Measurements from ENCODE around the gene DERA. TPM values are rescaled to one million over a fixed set of nuclear protein-coding genes. Genes with fewer than 3 reads are reported as not detected.
"Not testable (repeated sequence)": the region's sequence is repeated elsewhere in the genome, so short reads cannot be mapped to it uniquely, and the experiment has no call there.

Gene DERA
- total RNA-seq, 1 experiment from 2014 or later, result 22.6 TPM

- POLR2A ChIA-PET, result no interaction called here
- ATAC-seq, result no peak
- Histone ChIP-seq H3K9me3 (ENCODE audit: control insufficient read depth, insufficient read depth, low read depth, low read length) (peaks cover 3% of the 10 kb centered on the region; the same call in 1 of the 2 replicates), H3K27me3 (ENCODE audit: control insufficient read depth, insufficient read depth, low read length) (no peaks in the 10 kb centered on the region), H3K4me1 (ENCODE audit: control insufficient read depth, insufficient read depth, low read length) (no peaks in the 10 kb centered on the region), H3K27ac (ENCODE audit: low read length) (no peak overlapping the region), H3K4me3 (ENCODE audit: low read depth in 2 of 2, low read length in 2 of 2) (no peak overlapping the region), H3K36me3 (ENCODE audit: control insufficient read depth, insufficient read depth, low read length) (no peaks in the 10 kb centered on the region)
- no TSS peak for BruUV-seq (replicated peaks)
- no peak for DNase-seq (ENCODE audit: low read depth, low spot score)
- CTCF ChIA-PET, result no interaction called here
- in situ Hi-C loops (cut with HindIII; ENCODE audit: low pct_unique_long_range_greater_than_20kb, low sequenced_read_pairs), result no loop called here
- no peak for TF ChIP-seq POLR2AphosphoS5 (IDR thresholded peaks at IDR 0.05; ENCODE audit: low read depth, low read length)
- no peak for TF ChIP-seq CTCF (IDR thresholded peaks at IDR 0.05)
- TF ChIP-seq, protein P1, sequence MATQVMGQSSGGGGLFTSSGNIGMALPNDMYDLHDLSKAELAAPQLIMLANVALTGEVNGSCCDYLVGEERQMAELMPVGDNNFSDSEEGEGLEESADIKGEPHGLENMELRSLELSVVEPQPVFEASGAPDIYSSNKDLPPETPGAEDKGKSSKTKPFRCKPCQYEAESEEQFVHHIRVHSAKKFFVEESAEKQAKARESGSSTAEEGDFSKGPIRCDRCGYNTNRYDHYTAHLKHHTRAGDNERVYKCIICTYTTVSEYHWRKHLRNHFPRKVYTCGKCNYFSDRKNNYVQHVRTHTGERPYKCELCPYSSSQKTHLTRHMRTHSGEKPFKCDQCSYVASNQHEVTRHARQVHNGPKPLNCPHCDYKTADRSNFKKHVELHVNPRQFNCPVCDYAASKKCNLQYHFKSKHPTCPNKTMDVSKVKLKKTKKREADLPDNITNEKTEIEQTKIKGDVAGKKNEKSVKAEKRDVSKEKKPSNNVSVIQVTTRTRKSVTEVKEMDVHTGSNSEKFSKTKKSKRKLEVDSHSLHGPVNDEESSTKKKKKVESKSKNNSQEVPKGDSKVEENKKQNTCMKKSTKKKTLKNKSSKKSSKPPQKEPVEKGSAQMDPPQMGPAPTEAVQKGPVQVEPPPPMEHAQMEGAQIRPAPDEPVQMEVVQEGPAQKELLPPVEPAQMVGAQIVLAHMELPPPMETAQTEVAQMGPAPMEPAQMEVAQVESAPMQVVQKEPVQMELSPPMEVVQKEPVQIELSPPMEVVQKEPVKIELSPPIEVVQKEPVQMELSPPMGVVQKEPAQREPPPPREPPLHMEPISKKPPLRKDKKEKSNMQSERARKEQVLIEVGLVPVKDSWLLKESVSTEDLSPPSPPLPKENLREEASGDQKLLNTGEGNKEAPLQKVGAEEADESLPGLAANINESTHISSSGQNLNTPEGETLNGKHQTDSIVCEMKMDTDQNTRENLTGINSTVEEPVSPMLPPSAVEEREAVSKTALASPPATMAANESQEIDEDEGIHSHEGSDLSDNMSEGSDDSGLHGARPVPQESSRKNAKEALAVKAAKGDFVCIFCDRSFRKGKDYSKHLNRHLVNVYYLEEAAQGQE (IDR thresholded peaks at IDR 0.05; ENCODE audit: insufficient read depth in 1 of 2, low read depth in 2 of 2, low read length in 1 of 2), result no peak
- no peak for TF ChIP-seq TCF7L2 (IDR thresholded peaks at IDR 0.05; ENCODE audit: low read depth, low read length)
- no peak for TF ChIP-seq SIN3A (IDR thresholded peaks at IDR 0.05; ENCODE audit: borderline replicate concordance, insufficient read depth, low read depth, low read length)
- intact Hi-C loops (cut with micrococcal nuclease; ENCODE audit: unreplicated experiment), result no loop called here
These were observed 31.3 kb downstream of the DERA start for GRCh38 chr12:15942475-15942874.

- CTCF ChIA-PET; H3K36me3 ChIP-seq (ENCODE audit: control insufficient read depth, insufficient read depth, low read length); in situ Hi-C loops (cut with HindIII; ENCODE audit: low pct_unique_long_range_greater_than_20kb, low sequenced_read_pairs); intact Hi-C loops (cut with micrococcal nuclease; ENCODE audit: unreplicated experiment); H3K27me3 ChIP-seq (ENCODE audit: control insufficient read depth, insufficient read depth, low read length); BruUV-seq (replicated peaks); DNase-seq (ENCODE audit: low read depth, low spot score); ATAC-seq; H3K27ac ChIP-seq (ENCODE audit: low read length); H3K4me1 ChIP-seq (ENCODE audit: control insufficient read depth, insufficient read depth, low read length); H3K4me3 ChIP-seq (ENCODE audit: low read depth in 2 of 2, low read length in 2 of 2); H3K9me3 ChIP-seq (ENCODE audit: control insufficient read depth, insufficient read depth, low read depth, low read length): not testable (repeated sequence)
- POLR2A ChIA-PET, result interaction anchor here (0.5 kb wide), 1 partner anchor 153 kb away, joined by 3 read pairs; no protein-coding TSS in a partner anchor
These were observed 32.4 kb downstream of the DERA start for GRCh38 chr12:15943519-15943918.

- CTCF ChIA-PET; in situ Hi-C loops (cut with HindIII; ENCODE audit: low pct_unique_long_range_greater_than_20kb, low sequenced_read_pairs); BruUV-seq (replicated peaks); intact Hi-C loops (cut with micrococcal nuclease; ENCODE audit: unreplicated experiment); H3K4me1 ChIP-seq (ENCODE audit: control insufficient read depth, insufficient read depth, low read length); DNase-seq (ENCODE audit: low read depth, low spot score); H3K36me3 ChIP-seq (ENCODE audit: control insufficient read depth, insufficient read depth, low read length); H3K27ac ChIP-seq (ENCODE audit: low read length); H3K27me3 ChIP-seq (ENCODE audit: control insufficient read depth, insufficient read depth, low read length); H3K4me3 ChIP-seq (ENCODE audit: low read depth in 2 of 2, low read length in 2 of 2); H3K9me3 ChIP-seq (ENCODE audit: control insufficient read depth, insufficient read depth, low read depth, low read length); ATAC-seq; POLR2A ChIA-PET: not testable (repeated sequence)
These were observed 37.3 kb downstream of the DERA start for GRCh38 chr12:15948461-15948860.

Measured in Panc1 (cell line).